Hepatocyte (in vitro differentiated cells): ENCODE results near the gene TSHZ3. TPM values are rescaled to one million over a fixed set of nuclear protein-coding genes. Genes with fewer than 3 reads are reported as not detected.

ENCODE experiments used
- DNase-seq: peaks from one replicate; pipeline ENCODE4 v3.0.0-alpha.2; 2016; ENCODE audit warnings: low spot score
- H2AFZ ChIP-seq: fragments of 200-600 bp; sonication (generic); 2 replicates; pipeline ENCODE4 v1.6.0; 2016; ENCODE audit warnings: antibody characterized with exemption, mild to moderate bottlenecking
- H3K27ac ChIP-seq: fragments of 200-600 bp; sonication (generic); 2 replicates; pipeline ENCODE4 v1.5.1; 2016; ENCODE audit warnings: mild to moderate bottlenecking
- H3K27me3 ChIP-seq: fragments of 200-600 bp; sonication (generic); 2 replicates; pipeline ENCODE4 v1.6.1; 2016
- H3K36me3 ChIP-seq: fragments of 200-600 bp; sonication (generic); replicated peaks from 2 replicates; pipeline ENCODE4 v1.5.1; 2016; ENCODE audit warnings: low read depth; ENCODE audit not compliant: insufficient read depth
- H3K4me1 ChIP-seq: fragments of 200-600 bp; sonication (generic); 2 replicates; pipeline ENCODE4 v1.5.1; 2016; ENCODE audit warnings: mild to moderate bottlenecking, moderate library complexity; ENCODE audit not compliant: insufficient read depth
- H3K4me2 ChIP-seq: fragments of 200-600 bp; sonication (generic); 2 replicates; pipeline ENCODE4 v1.6.0; 2016
- H3K4me3 ChIP-seq: fragments of 200-600 bp; sonication (generic); 2 replicates; pipeline ENCODE4 v1.5.1; 2016; ENCODE audit warnings: mild to moderate bottlenecking
- H3K79me2 ChIP-seq: fragments of 200-600 bp; sonication (generic); 2 replicates; pipeline ENCODE4 v1.6.0; 2017; ENCODE audit warnings: mild to moderate bottlenecking
- H3K9me2 ChIP-seq: fragments of 200-600 bp; sonication (generic); replicated peaks from 2 replicates; pipeline ENCODE4 v1.6.0; 2017; ENCODE audit warnings: mild to moderate bottlenecking; ENCODE audit not compliant: insufficient read depth
- H3K9me3 ChIP-seq: fragments of 200-600 bp; sonication (generic); 2 replicates; pipeline ENCODE4 v1.5.1; 2016; ENCODE audit warnings: low read depth, mild to moderate bottlenecking
- H4K20me1 ChIP-seq: fragments of 200-600 bp; sonication (generic); 2 replicates; pipeline ENCODE4 v1.6.0; 2016; ENCODE audit warnings: mild to moderate bottlenecking; ENCODE audit not compliant: insufficient read depth, poor library complexity, severe bottlenecking
- CTCF ChIP-seq: fragments of 200-600 bp; sonication (generic); IDR thresholded peaks from 2 replicates; pipeline ENCODE4 v1.5.1; 2016; ENCODE audit warnings: antibody characterized with exemption, mild to moderate bottlenecking; ENCODE audit not compliant: poor library complexity
- EZH2 ChIP-seq: fragments of 200-600 bp; sonication (generic); IDR thresholded peaks from 2 replicates; pipeline ENCODE4 v1.6.1; 2016; ENCODE audit warnings: antibody characterized with exemption, mild to moderate bottlenecking, borderline replicate concordance
- EZH2phosphoT487 ChIP-seq: fragments of 200-600 bp; sonication (generic); IDR thresholded peaks from one replicate; pipeline ENCODE4 v1.6.1; 2018; ENCODE audit warnings: antibody characterized with exemption, mild to moderate bottlenecking, low read depth, moderate library complexity; ENCODE audit not compliant: unreplicated experiment, severe bottlenecking
- WGBS: methylation state at CpG from one replicate; pipeline ENCODE4 v1.1.6; 2016; ENCODE audit warnings: low lambda C conversion rate; ENCODE audit errors: missing lambda C conversion rate; 5-methylcytosine and 5-hydroxymethylcytosine counted together
- polyA plus RNA-seq: library from polyadenylated mRNA; unstranded; fragments of >200 nt; fragmentation: Nextera tagmentation; extraction: Ambion mirVana; gene quantifications from 2 replicates; pipeline ENCODE4 v1.2.1, GENCODE V29; 2016
- total RNA-seq: library from RNA; depleted of rRNA; stranded (reverse); fragments of >200 nt; gene quantifications from 2 replicates; pipeline ENCODE4 v1.2.3, GENCODE V29; 2014

TSHZ3 gene
- total and polyA plus RNA-seq, 2 experiments from 2014 or later: 4.9 to 5.3 TPM

- H3K27me3 ChIP-seq: no peaks in the 10 kb centered on the region
- no peaks in the 10 kb centered on the region for H3K9me2 ChIP-seq
- H2AFZ ChIP-seq: no peak overlapping the region
- H3K27ac ChIP-seq: no peak overlapping the region
- no peak for DNase-seq
- 93% methylated on average over 15 of the region's 15 CpGs for WGBS
- H3K4me1 ChIP-seq: no peaks in the 10 kb centered on the region
- no peak overlapping the region for H3K4me2 ChIP-seq
- H3K9me3 ChIP-seq: no peaks in the 10 kb centered on the region
- H4K20me1 ChIP-seq: no peaks in the 10 kb centered on the region
- H3K36me3 ChIP-seq: no peaks in the 10 kb centered on the region
- TF ChIP-seq EZH2: no peak
- no peak overlapping the region for H3K4me3 ChIP-seq
- no peaks in the 10 kb centered on the region for H3K79me2 ChIP-seq
Measured at GRCh38 chr19:31272583-31273106, 76.6 kb downstream of the TSHZ3 start.

GRCh38 chr19:31271306-31271911 is 77.8 kb downstream of the TSHZ3 start:
- Histone ChIP-seq H3K4me2 (no peak overlapping the region), H3K27me3 (no peaks in the 10 kb centered on the region), H4K20me1 (no peaks in the 10 kb centered on the region), H3K9me3 (no peaks in the 10 kb centered on the region), H3K36me3 (no peaks in the 10 kb centered on the region), H3K4me3 (no peak overlapping the region), H3K4me1 (no peaks in the 10 kb centered on the region), H3K27ac (no peak overlapping the region), H2AFZ (no peak overlapping the region), H3K9me2 (no peaks in the 10 kb centered on the region), H3K79me2 (no peaks in the 10 kb centered on the region)
- no peak for TF ChIP-seq EZH2
- no peak for TF ChIP-seq CTCF
- no peak for TF ChIP-seq EZH2phosphoT487
- DNase-seq: no peak
- WGBS: 81% methylated on average over 12 of the region's 12 CpGs

GRCh38 chr19:31270897-31271296 is 78.3 kb downstream of the TSHZ3 start:
- Histone ChIP-seq H4K20me1 (no peaks in the 10 kb centered on the region), H3K27me3 (no peaks in the 10 kb centered on the region), H3K27ac (no peak overlapping the region), H3K4me3 (no peak overlapping the region), H3K4me2 (no peak overlapping the region), H3K4me1 (no peaks in the 10 kb centered on the region), H2AFZ (no peak overlapping the region), H3K9me3 (no peaks in the 10 kb centered on the region), H3K79me2 (no peaks in the 10 kb centered on the region), H3K9me2 (no peaks in the 10 kb centered on the region), H3K36me3 (no peaks in the 10 kb centered on the region)
- no peak for TF ChIP-seq CTCF
- TF ChIP-seq EZH2: no peak
- TF ChIP-seq EZH2phosphoT487: no peak
- no peak for DNase-seq
- 86% methylated on average over 6 of the region's 6 CpGs for WGBS

GRCh38 chr19:31269425-31270127 is 79.7 kb downstream of the TSHZ3 start:
- Histone ChIP-seq H3K4me3 (no peak overlapping the region), H3K9me3 (no peaks in the 10 kb centered on the region), H4K20me1 (no peaks in the 10 kb centered on the region), H3K9me2 (no peaks in the 10 kb centered on the region), H3K4me2 (no peak overlapping the region), H3K4me1 (no peaks in the 10 kb centered on the region), H3K27me3 (no peaks in the 10 kb centered on the region), H2AFZ (no peak overlapping the region), H3K27ac (no peak overlapping the region), H3K79me2 (no peaks in the 10 kb centered on the region), H3K36me3 (no peaks in the 10 kb centered on the region)
- whole genome bisulfite sequencing: 79% methylated on average over 10 of the region's 10 CpGs
- DNase-seq: no peak
- TF ChIP-seq EZH2phosphoT487: no peak
- TF ChIP-seq CTCF: no peak
- no peak for TF ChIP-seq EZH2
